T-helper 2 cell treated with Interferon-gamma antibody and Interleukin-4, amounts not matched to agents 100 ng/mL and 5 ng/mL, for 36 hours (primary cell): ENCODE results near the gene REXO1. TPM values are rescaled to one million over a fixed set of nuclear protein-coding genes. Genes with fewer than 3 reads are reported as not detected.
"Not testable (repeated sequence)": the region's sequence is repeated elsewhere in the genome, so short reads cannot be mapped to it uniquely, and the experiment has no call there.

Experiments used
- intact Hi-C: fragments of 100-400 bp; cut with micrococcal nuclease; formaldehyde crosslinking; loops from one replicate; pipeline ENCODE4 v1.15.1; 2023
- total RNA-seq: library from RNA; stranded (reverse); gene quantifications from 2 replicates; pipeline ENCODE4 v1.2.3, GENCODE V29; 2022

Gene REXO1
- total RNA-seq, 1 donor from 2014 or later = 54.1 TPM

DNA sequence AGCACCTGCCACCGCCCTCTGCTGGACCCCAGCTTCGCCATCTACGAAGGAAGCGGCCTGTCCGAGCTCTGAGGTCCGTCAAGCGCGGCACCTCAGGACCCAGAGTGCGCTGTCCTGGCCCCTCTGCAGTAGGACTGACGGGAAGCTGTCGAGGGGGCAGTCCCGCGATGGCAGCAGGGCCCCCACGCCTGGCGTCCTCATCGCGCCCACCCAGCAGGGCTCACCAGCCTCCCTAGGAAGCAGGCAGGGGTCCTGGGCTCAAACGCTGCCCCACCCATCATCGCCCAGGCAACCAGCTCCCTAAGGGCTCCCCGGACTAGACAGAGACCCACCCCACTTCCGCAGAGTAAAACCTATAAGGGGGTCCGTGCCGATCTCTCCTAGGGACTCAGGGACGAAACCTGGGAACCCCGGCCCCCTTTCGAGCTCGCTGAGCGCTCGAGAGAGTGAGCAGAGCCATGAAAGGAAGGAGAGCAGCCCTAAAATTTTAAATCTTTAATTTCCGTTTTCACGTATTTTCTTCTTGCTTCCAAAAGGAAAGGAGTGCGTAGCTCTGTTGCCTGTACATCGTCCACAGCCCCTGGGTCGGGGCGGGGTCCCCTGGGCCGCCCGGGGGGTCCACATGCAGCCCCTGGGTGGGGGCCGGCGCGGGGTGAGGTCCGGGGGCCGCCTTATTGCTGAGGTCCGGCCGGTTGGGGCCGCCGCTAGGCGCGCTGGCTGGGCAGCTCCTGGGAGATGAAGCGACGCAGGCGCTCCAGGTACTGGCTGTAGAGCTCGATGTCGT, 28.4 kb upstream of the REXO1 start:
- intact Hi-C loops = loop anchor here (1.0 kb wide), 1 partner anchor 8 kb away; no protein-coding TSS in a partner anchor

DNA sequence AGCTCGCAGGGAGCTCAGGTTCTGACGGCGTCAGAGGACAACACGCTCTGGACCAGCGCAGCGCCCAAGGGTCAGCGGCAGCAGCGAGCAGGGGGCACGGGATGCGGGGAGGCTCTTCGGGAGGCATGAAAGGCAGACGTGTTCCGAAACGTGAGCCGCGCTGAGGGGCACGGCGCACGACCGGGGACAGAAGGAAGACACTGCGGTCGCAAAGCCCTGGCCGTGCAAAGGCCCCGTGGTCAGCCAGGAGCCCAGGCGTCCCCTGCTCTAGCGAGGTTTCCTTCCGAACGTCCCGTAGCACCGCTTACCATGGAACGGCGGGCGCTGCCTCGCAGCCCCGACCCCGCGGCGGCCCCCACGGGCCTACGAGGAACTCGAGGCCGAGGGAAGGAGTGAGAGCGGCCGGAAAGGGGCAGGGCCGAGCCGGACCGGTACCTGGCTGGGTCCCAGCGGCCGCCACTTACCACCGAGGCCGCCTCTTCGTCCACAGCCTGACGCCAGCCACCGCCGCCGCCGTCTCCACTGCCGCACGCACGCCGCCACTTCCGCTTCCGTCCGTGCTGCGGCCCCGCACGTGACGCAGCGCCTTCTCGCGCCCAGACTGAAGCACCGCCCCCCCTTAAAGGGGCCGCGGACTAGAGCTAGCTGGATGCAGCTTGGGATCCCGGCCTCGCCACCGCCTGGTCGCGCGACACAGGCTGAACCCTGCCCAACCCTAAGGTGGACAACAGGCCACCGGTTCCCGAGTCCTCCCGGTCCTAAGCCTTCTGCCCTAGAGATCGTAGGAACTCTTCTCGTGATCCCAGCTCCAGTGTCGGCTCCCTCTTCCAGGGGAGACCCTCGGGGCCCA, 27.6 kb upstream of the REXO1 start:
- intact Hi-C loops = loop anchor here (1.0 kb wide), 1 partner anchor 8 kb away; no protein-coding TSS in a partner anchor

DNA sequence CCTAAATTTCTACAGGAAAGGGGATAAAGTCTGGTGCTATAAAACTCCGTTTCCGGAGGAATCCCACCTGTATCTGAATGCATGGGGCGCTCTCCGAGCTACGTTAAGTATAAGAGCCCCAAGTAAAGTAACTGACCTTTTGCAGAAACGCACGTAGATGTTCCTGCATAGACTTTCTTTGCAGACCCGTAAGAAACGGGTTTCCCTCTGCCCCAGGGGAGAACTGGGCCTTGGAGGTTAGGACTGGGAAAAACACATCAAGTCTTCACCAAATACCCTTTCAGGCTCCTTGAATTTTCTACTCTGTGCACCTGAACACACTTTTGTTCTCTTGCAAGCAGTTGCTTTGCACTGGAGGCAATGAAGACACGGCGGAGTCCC, 27.0 kb upstream of the REXO1 start:
- intact Hi-C loops = not testable (repeated sequence)

DNA sequence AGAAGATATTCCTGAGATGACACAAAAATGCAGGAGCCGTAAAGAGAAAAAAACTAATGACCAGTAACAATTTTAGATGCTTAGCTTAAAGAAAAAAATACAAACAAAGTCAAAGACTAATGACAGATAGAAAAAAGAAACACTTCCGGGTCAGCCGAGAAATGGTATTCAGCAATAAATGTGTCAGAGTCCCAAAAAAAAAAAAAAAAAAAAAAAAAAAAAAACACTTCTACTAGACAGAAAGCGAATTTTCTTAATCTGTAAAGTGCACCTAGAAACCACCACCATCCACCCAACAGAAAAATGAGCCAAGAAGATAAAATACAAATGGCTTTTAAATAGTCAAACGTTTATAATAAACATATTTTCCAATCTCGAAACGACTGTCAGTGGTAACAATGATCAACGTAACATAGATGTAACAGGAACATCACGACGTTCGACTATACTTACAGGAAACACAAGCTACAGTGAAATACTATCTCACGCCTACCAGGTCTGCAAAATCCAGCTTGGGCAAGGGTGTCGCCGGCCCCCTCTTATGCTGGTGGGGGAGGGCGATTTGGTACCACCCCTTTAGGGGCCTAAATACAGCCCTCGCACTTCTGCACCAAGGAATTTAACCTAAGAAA, 26.4 kb upstream of the REXO1 start:
- intact Hi-C loops = no loop called here

DNA sequence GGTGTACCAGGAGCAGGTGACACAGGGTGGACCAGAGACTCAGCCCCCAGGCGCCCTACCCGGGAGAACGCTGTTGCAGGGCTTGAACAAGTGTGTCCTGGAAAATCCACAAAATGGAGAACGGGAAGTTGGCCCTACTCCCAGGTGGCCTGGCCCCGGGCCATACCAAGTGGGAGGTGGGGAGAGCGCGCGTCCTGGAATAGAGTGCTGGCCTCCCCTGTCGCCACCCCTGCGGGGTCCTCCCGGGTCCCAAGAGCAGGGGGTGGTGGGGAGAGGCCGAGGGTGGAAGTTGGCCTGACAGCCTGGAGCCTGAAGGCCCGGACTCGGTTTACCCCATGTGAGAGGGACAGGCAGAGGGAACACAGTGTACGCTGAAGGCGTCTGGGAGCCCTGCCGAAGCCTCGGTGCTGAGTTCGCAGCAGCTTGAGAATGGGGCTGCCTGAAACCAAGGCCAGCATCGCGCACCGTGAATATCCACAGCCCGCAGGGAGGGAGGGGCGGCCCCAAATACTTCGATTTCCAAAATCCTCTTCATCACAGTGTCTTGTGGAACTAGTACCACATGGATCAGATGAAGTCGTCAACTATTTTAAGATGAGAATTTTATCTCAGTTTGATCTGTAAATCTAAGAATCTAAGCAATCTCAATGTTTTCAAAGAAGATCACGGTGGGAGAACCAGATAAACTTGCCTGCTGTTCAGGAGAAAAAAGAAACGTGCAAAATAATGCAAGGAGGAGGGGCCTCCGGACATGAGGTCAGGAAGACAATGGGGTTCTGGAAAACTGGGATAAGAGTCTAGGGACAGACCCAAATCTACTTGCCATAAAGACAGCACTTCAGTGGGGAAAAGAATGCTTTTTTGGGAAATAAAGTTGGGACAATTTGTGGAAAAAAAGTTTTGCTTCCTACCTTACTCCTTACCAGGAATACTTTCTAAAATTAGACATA, 25.5 kb upstream of the REXO1 start:
- intact Hi-C loops = no loop called here

DNA sequence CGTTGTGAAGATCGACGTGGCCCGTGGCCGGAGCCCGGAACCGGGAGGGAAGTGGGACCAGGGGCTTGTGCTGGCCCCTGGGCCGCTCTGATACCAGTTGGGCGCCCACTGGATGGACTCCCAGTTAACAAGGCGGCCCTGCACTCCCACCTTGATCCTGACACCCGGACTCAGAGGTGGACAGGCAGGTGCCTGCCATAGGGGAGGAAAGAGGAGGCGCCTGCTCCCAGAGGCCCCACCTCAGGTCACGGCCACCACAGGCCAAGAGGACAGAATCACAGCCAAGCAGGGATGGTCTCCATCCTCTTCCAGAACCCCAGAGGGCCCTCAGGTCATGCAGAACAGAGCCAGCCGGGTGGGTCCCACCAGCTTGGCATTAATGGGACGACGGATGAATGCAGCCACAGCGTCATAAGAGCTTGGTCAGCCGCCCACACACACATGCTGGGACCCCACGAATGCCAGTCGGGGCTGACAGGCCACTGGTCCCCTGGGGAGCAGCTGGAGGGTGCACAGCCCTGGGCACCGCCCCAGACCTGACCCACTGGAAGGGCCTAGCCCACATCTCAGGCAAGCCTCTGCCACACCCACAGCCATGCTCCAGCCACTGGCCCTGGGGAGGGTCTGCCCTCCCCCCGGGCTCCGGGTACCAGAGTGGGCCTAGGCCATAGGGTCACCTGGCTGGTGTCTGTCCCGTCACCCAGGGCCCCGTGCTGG, 24.7 kb upstream of the REXO1 start:
- intact Hi-C loops = no loop called here

DNA sequence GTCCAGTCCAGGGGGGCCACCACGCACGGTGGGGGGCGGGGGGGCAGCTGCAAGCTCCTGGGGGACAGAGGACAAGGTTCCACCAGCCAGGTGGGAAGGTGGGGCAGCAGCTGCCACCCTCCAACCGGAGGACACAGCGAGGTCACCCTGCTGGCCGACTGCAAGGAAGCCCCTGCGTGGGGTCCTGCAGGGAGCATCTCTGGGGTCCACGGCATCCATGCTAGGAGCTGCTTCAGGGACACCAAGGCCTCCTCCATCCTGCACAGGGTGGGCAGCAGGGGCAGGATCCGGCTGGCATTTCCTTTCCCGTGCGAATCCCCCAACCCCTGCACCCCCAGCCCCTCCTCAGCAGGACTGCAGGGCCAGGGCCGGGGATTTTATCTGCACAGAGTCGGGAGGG, 23.3 kb upstream of the REXO1 start:
- intact Hi-C loops = no loop called here

DNA sequence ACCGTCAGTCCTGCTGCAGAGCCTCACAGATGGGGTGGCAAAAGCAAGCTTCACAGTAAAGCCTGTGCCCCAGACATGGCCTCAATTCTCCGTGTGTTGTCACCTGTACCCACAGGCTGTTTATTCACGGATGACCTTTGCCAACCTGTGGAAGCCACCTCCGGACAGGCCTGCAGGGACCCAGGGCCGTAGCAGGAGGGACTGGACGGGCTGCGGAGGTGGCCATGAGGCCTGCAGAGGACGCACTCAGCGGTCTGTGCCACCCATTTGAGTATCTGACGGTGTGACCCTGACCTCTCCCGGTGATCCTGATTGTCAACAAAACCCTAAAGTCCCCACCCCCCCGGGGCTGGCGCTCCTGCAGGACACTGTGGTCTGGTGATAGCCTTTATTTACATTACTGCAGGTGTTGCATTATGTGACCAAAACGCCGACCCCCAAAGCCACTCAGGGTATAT, 22.9 kb upstream of the REXO1 start:
- intact Hi-C loops = no loop called here

DNA sequence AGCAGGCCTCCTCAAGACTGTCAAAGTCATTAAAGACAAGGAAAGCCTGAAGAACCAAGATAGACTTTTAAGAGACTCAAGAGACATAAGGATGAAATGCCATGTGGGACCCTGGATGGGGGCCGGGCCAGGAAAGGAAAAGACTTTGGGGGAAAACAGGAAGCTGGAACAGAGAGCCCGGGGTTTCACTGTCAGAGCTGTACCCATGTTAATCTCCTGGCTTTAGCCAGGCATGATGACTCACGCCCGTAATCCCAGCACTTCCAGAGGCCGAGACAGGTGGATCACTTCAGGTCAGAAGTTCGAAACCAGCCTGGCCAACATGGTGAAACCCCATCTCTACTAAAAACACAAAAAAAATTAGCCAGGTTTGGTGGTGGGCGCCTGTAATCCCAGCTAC, 20.7 kb upstream of the REXO1 start:
- intact Hi-C loops = no loop called here

DNA sequence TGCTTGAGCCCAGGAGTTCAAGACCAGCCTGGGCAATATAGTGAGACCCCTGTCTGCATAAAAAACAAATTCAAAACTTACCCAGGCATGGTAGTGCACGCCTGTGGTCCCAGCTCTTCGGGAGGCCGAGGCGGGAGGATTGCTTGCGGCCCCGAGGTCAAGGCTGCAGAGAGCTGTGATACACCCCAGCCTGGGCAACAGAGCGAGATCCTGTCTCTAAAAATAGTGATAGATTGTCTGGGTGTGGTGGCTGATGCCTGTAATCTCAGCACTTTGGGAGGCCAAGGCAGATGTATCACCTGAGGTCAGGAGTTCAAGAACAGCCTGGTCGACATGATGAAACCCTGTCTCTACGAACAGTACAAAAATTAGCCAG, 19.1 kb upstream of the REXO1 start:
- intact Hi-C loops = no loop called here

DNA sequence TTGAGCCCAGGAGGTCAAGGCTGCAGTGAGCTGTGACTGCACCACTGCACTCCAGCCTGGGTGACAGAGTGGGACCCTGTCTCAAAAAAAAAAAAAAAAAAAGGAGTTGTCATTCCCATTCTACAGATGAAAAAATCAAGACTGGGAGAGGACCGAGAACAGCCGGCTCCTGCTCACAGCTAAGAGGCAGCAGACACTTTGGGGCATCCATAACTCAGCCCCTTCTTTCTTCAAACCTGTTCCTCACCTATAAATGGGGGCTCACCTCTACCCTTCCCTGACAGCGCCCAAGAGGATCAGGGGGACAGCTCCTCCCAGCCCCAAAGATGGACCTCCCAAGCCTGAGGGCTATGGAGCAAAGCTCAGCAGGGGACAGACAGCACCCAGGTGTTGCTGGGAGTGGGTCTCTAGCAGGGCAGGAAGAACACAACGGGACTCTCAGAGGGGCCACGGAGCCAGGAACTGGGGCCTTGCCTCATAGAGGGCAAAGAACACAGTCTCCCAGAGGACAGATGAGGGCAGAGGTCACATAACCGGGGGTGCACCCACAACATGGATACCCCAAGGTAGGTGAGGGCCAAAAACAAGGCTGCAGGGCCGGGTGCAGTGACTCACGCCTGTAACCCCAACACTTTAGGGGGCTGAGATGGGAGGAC, 18.5 kb upstream of the REXO1 start:
- intact Hi-C loops = no loop called here

DNA sequence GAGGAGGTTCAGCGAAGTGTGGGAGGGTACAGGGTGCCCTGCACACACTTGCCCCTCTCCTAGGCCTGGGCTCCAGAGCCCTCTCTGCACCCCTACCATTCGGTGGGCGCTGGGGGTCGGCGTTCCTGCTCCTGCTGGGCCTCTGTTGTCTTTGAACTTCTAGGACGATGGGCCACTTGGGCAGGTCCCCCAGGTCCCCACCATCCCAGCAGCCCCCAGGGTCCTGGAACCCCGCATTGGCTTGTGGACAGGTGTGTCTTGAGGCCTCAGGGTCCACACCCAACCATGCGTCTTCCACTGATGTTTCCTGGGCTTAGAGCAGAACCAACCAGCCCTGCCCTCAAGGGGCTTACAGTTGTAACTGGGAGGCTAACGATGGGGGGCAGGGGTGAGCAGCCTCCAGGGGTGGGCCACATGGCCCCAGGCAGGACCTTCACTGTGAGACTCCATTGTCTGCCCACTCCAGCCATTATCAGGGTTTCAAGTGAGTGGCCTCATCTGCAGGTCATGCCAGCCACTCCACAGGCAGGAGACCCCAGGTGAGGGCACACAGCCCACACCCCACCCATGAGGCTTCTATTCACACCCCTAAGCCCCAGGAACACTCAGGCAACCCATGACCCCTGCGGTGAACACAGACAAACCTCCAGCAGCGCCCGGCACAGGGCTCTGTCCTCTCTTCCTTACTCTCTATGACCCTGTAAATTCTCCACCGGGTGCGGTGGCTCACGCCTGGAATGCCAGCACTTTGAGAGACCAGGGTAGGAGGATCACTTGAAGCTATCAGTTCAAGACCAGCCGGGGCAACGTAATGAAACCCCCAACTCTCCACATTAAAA, 17.1 kb upstream of the REXO1 start:
- intact Hi-C loops = loop anchor here (2.0 kb wide), 1 partner anchor 17 kb away; no protein-coding TSS in a partner anchor

DNA sequence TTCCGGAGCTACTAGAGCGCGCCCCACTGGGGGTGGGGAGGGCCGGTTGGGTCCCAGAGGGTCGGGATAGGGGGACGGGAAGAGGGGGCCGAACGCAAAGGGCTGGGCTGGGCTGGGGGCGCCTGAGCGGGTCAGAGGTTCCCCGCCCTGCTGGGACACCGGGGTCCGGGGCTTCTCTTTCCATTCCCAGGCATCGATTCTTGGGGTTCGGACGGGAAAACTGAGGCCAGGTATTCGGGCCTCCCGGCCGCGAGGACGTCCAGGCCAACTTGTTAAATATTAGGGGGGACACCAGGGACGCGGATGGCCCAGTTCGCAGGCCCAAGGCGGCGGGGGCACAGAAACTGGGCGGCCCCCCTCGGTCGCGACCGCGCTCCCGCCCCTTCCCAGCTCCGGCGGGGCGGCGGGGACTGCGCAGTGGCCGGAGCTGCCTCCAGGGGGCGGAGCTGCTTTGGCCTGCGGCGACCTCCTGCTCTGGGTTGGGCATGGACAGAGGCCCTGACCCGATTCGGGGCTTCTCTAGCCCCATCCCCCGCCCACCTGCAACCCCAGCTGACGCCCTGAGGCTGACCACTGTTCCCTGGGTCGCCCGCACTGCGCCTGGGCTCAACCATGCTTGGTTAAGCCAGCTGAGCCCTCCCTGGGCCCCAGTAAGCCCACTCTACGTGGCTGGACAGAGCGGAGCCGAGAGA, 16.3 kb upstream of the REXO1 start:
- intact Hi-C loops = loop anchor here (1.0 to 2.0 kb wide), 2 partner anchors 8 to 18 kb away; no protein-coding TSS in a partner anchor

DNA sequence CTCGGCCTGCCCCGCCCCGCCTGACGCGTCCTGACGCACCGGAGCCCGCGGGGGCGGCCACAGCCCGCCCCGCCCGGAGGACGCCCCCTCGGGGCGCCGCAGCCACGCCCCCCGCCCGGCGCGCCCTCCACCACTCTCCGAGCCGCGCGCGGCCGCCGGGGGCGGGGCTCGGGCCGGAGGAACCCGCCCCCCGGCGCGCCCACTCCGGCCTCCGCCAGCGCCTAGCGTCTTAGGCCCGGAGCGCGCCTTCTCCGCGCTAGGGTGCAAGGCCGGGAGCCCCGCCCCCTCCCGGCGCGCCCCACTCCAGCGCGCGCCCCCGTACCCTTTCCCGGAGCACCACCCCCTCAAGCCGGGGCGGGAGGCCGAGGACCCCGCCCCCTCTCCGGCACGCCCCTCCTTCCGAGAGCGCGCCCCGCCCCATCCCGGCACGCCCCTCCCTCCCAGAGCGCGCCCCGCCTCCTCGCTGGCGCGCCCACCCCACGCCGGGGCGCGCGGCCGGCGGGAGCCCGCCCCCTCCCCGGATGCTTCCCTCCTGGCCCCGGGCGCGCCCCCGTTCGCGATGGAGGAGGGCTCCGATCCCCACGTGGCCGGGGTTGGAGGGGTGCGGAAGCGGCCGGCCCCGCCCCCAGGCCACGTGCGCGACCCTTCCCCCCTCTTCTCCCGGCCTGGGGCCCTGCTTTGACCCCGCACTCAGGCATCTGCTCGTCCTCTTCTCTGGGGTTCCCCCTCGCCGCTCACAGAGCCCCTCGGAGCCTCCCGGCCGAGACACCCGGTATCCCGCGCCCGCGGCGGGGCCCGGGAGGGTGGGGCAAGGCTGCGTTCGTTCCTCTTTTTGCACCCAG, 15.6 kb upstream of the REXO1 start:
- intact Hi-C loops = loop anchor here (1.0 to 2.0 kb wide), 3 partner anchors 8 to 41 kb away; partner anchors contain the start of genes ADAT3 and SCAMP4

DNA sequence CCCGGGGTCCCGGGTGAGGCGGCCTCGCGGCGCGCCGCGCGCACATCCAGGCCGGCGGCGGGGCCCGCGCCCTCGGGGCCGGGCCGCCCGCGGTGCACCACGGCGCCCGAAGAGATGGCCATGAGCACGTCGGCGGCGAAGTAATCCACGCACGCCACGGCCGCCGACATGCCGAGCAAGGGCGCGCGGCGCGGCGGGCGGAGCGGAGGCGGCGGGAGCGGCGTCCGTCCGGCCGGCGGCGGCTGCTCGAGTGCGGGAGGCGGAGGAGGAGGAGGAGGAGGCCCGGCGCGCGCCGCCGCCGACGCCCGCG, 15.0 kb upstream of the REXO1 start, which contains the start of gene KLF16:
KLF16 (minus strand) TSS at position 252 of the 310 bp plus-strand sequence; CDS start at position 170, 82 bp downstream.
- intact Hi-C loops = loop anchor here (1.0 kb wide), 1 partner anchor 42 kb away; the partner anchor contains the start of genes ADAT3 and SCAMP4

DNA sequence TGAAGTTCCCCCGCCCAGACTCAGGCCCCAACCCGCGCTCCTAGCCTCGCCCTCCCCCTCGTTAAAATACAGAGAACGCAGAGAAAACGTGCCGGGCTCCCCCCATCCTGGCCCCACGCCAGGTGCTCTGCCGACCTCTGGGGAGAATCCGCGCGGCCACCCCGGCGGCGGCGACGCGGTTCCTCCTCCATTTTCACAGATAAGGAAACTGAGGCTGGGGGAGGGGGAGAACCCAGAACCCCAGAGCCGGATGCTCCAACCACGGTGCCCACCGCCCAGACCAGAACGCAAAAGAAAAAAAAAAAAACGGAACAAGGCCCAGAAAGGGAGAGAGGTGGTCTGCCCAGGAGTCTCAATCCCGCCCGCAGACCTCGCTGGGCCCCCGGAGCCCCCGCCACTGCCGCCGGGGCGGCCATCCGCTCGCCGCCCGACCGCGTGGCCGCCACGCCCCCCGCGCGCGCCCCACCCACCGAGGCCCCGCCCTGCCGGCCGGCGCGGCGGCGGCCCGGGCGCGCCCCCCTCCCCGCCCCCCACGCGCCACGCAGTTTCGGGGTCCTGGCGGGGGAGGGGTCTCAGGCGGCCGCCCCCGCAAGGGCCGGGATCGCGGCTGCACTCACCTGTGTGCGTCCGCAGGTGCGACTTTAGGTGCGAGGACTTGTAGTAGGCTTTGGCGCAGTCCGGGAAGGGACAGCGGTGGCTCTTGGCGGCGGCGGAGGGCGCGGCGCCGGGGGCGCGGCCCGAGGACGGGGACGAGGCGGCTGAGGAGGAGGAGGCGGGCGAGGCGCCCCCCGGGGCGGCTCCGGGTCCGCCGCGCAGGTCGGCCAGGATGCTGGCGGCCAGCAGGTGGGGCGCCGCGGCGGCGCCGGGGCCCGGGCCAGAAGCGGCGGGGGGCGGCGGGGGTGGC, 14.4 kb upstream of the REXO1 start:
- intact Hi-C loops = loop anchor here (1.0 kb wide), 1 partner anchor 43 kb away; the partner anchor contains the start of genes ADAT3 and SCAMP4
